HEK293 (cell line): Measurements from ENCODE around the gene HMGN1.

Experiments
- CTCF ChIA-PET: fragments of 350-600 bp; formaldehyde crosslinking; extraction: SDS; loops from one replicate; lab custom pipeline; 2021; ENCODE audit warnings: antibody characterized with exemption; lab: Yijun Ruan, JAX
- POLR2A ChIA-PET: fragments of 300-600 bp; formaldehyde crosslinking; extraction: SDS; loops from one replicate; lab custom pipeline; 2020; ENCODE audit warnings: antibody characterized with exemption, inconsistent platforms; lab: Yijun Ruan, JAX
- H3K27ac ChIP-seq: fragments of 200-500 bp; sonication (Bioruptor generic); 2 replicates; pipeline ENCODE4 v1.5.1; 2014; ENCODE audit warnings: low read depth, low read length, control low read depth, inconsistent platforms; ENCODE audit errors: extremely low read depth
- H3K36me3 ChIP-seq, 2 experiments: fragments of 200-500 bp in 1 of 2; sonication (Bioruptor generic) in 1 of 2; 1 replicate in 1 of 2; 2 replicates in 1 of 2; pipeline ENCODE4 v1.5.1; 2014 to 2017; ENCODE audit warnings: inconsistent platforms in 2 of 2, low read length in 2 of 2; ENCODE audit not compliant: control insufficient read depth in 2 of 2, insufficient read depth in 1 of 2
- H3K4me1 ChIP-seq: fragments of 200-500 bp; sonication (Bioruptor generic); 2 replicates; pipeline ENCODE4 v1.5.1; 2014; ENCODE audit warnings: mild to moderate bottlenecking, low read length, inconsistent platforms; ENCODE audit not compliant: control insufficient read depth, insufficient read depth
- H3K4me3 ChIP-seq: 2 replicates; pipeline ENCODE4 v1.5.1; 2011; ENCODE audit warnings: low read depth, mild to moderate bottlenecking, control low read depth, low read length, moderate library complexity
- H3K9me3 ChIP-seq: fragments of 200-500 bp; sonication (Bioruptor generic); 2 replicates; pipeline ENCODE4 v1.5.1; 2014; ENCODE audit warnings: low read depth, low read length, inconsistent platforms; ENCODE audit not compliant: control insufficient read depth, insufficient read depth
- IKZF3 ChIP-seq: fragments of 450-650 bp; IDR thresholded peaks from 2 replicates; pipeline ENCODE4 v1.5.0; 2018; ENCODE audit warnings: missing biosample characterization, mild to moderate bottlenecking, missing genetic modification characterization, moderate library complexity
- TSHZ1 ChIP-seq: fragments of 450-650 bp; formaldehyde crosslinking; IDR thresholded peaks from 2 replicates; pipeline ENCODE4 v1.5.1; 2016; ENCODE audit warnings: missing biosample characterization, missing genetic modification characterization, borderline replicate concordance
- ZNF169 ChIP-seq: fragments of 450-650 bp; formaldehyde crosslinking; IDR thresholded peaks from 2 replicates; pipeline ENCODE4 v1.5.1; 2016; ENCODE audit warnings: missing biosample characterization, missing genetic modification characterization
- ZNF214 ChIP-seq: fragments of 450-650 bp; formaldehyde crosslinking; IDR thresholded peaks from 2 replicates; pipeline ENCODE4 v1.5.1; 2017; ENCODE audit warnings: missing biosample characterization, mild to moderate bottlenecking, missing genetic modification characterization, borderline replicate concordance
- ZNF513 ChIP-seq: fragments of 450-650 bp; IDR thresholded peaks from 2 replicates; pipeline ENCODE4 v1.5.1; 2018; ENCODE audit warnings: missing biosample characterization, missing genetic modification characterization
- ZNF571 ChIP-seq: fragments of 450-650 bp; formaldehyde crosslinking; IDR thresholded peaks from 2 replicates; pipeline ENCODE4 v1.5.0; 2017; ENCODE audit warnings: missing biosample characterization, missing genetic modification characterization
- ZNF600 ChIP-seq: fragments of 450-650 bp; formaldehyde crosslinking; IDR thresholded peaks from 2 replicates; pipeline ENCODE4 v1.5.1; 2016; ENCODE audit warnings: missing biosample characterization, missing genetic modification characterization
- ZNF76 ChIP-seq: fragments of 450-650 bp; formaldehyde crosslinking; IDR thresholded peaks from 2 replicates; pipeline ENCODE4; 2016; ENCODE audit warnings: low read depth, missing biosample characterization, missing genetic modification characterization, borderline replicate concordance
- ZSCAN16 ChIP-seq: fragments of 450-650 bp; formaldehyde crosslinking; IDR thresholded peaks from 2 replicates; pipeline ENCODE4 v1.5.1; 2016; ENCODE audit warnings: missing biosample characterization, missing genetic modification characterization
- TF ChIP-seq, protein P1 (sequence below): fragments of 450-650 bp; formaldehyde crosslinking; IDR thresholded peaks from 2 replicates; pipeline ENCODE4 v1.5.1; 2017; ENCODE audit warnings: missing biosample characterization, missing genetic modification characterization
- TF ChIP-seq, protein P2 (sequence below): fragments of 450-650 bp; formaldehyde crosslinking; IDR thresholded peaks from 2 replicates; pipeline ENCODE4 v1.5.1; 2016; ENCODE audit warnings: missing biosample characterization, missing genetic modification characterization
- TF ChIP-seq, protein P3 (sequence below): fragments of 450-650 bp; formaldehyde crosslinking; IDR thresholded peaks from 2 replicates; pipeline ENCODE4 v1.5.1; 2017; ENCODE audit warnings: missing biosample characterization, missing genetic modification characterization

HMGN1 gene

GRCh38 chr21:39345440-39345839 lies 3.4 kb downstream of the HMGN1 start:
- Histone ChIP-seq H3K9me3 (no peaks in the 10 kb centered on the region), H3K36me3 (peaks cover 42 to 72% of the 10 kb centered on the region in 2 experiments), H3K27ac (no peak overlapping the region), H3K4me1 (0 out of 2 replicates have a peak, but pooled peaks cover 3% of the 10 kb centered on the region), H3K4me3 (no peak overlapping the region)
- POLR2A ChIA-PET: interaction anchor here (1.0 to 5.4 kb wide), 3 partner anchors 26 to 35 kb away, joined by 3 to 79 read pairs (median 3); partner anchors contain the start of gene BRWD1
- TF ChIP-seq, protein P1, sequence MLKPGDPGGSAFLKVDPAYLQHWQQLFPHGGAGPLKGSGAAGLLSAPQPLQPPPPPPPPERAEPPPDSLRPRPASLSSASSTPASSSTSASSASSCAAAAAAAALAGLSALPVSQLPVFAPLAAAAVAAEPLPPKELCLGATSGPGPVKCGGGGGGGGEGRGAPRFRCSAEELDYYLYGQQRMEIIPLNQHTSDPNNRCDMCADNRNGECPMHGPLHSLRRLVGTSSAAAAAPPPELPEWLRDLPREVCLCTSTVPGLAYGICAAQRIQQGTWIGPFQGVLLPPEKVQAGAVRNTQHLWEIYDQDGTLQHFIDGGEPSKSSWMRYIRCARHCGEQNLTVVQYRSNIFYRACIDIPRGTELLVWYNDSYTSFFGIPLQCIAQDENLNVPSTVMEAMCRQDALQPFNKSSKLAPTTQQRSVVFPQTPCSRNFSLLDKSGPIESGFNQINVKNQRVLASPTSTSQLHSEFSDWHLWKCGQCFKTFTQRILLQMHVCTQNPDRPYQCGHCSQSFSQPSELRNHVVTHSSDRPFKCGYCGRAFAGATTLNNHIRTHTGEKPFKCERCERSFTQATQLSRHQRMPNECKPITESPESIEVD (tag by site-specific recombination): 0 out of 2 replicates have a peak, but pooled peaks have one; percentile 11
- peak; percentile 69 for TF ChIP-seq ZNF600
- no peak for TF ChIP-seq ZSCAN16 (tag by site-specific recombination)
- no peak for TF ChIP-seq ZNF169 (tag by site-specific recombination)
- TF ChIP-seq IKZF3: no peak
- TF ChIP-seq ZNF571: no peak
- TF ChIP-seq ZNF513 (tag by site-specific recombination): no peak
- TF ChIP-seq ZNF76 (tag by site-specific recombination): no peak
- TF ChIP-seq, protein P2, sequence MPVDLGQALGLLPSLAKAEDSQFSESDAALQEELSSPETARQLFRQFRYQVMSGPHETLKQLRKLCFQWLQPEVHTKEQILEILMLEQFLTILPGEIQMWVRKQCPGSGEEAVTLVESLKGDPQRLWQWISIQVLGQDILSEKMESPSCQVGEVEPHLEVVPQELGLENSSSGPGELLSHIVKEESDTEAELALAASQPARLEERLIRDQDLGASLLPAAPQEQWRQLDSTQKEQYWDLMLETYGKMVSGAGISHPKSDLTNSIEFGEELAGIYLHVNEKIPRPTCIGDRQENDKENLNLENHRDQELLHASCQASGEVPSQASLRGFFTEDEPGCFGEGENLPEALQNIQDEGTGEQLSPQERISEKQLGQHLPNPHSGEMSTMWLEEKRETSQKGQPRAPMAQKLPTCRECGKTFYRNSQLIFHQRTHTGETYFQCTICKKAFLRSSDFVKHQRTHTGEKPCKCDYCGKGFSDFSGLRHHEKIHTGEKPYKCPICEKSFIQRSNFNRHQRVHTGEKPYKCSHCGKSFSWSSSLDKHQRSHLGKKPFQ (tag by site-specific recombination): no peak
- TF ChIP-seq TSHZ1 (tag by site-specific recombination): no peak
- CTCF ChIA-PET: interaction anchor here (0.7 to 1.5 kb wide), 2 partner anchors 35 to 107 kb away, joined by 3 read pairs; no protein-coding TSS in a partner anchor

DNA sequence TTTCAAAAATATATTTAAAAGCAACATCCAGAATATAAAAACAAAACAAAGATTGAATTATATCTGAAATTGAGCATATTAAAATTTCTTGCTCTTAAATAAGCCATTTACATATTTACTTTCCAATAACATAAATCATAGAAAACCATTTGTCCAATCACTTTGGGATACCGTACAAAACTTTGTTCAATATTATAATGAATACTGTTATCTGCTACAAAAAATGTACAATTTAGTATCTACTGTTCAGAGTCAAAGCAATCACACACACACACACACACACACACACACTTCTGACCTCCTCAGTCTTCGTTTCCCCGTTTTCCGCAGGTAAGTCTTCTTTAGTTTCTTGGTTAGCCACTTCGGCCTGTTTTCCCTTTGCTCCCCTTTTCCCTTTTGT lies 4.0 kb downstream of the HMGN1 start:
- Histone ChIP-seq H3K4me1 (no peaks in the 10 kb centered on the region), H3K4me3 (no peak overlapping the region), H3K27ac (no peak overlapping the region)
- CTCF ChIA-PET: interaction anchor here (1.5 kb wide), 1 partner anchor 36 kb away, joined by 3 read pairs; no protein-coding TSS in a partner anchor
- TF ChIP-seq, protein P3, sequence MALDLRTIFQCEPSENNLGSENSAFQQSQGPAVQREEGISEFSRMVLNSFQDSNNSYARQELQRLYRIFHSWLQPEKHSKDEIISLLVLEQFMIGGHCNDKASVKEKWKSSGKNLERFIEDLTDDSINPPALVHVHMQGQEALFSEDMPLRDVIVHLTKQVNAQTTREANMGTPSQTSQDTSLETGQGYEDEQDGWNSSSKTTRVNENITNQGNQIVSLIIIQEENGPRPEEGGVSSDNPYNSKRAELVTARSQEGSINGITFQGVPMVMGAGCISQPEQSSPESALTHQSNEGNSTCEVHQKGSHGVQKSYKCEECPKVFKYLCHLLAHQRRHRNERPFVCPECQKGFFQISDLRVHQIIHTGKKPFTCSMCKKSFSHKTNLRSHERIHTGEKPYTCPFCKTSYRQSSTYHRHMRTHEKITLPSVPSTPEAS: no peak
- no peak for TF ChIP-seq ZNF214 (tag by site-specific recombination)
- TF ChIP-seq, all 188 proteins: peak for 0
- POLR2A ChIA-PET: interaction anchor here (0.9 to 5.4 kb wide), 3 partner anchors 25 to 30 kb away, joined by 3 to 79 read pairs (median 5); partner anchors contain the start of gene BRWD1
- peaks cover 42 to 72% of the 10 kb centered on the region in 2 experiments for H3K36me3 ChIP-seq
- H3K9me3 ChIP-seq: no peaks in the 10 kb centered on the region
